ENCODE data around the gene INO80D. TPM values are rescaled to one million over a fixed set of nuclear protein-coding genes. Genes with fewer than 3 reads are reported as not detected.

Gene INO80D
- total RNA-seq, 1 experiment from 2014 or later = 20.2 TPM

GRCh38 chr2:206054952-206055351 lies 31.0 kb downstream of the INO80D start:
- Mint-ChIP-seq H3K27me3 (ENCODE audit: unreplicated experiment) (no peaks in the 10 kb centered on the region), H3K36me3 (ENCODE audit: insufficient read depth, unreplicated experiment) (peaks cover 14% of the 10 kb centered on the region), H3K9me3 (ENCODE audit: low read depth, unreplicated experiment) (no peaks in the 10 kb centered on the region), H3K27ac (ENCODE audit: unreplicated experiment) (no peak overlapping the region), H3K4me1 (ENCODE audit: low read depth, unreplicated experiment) (no peaks in the 10 kb centered on the region), H3K4me3 (ENCODE audit: low read depth, unreplicated experiment) (no peak overlapping the region)
- no peak for TF ChIP-seq CTCF (IDR thresholded peaks at IDR 0.05; ENCODE audit: unreplicated experiment)
- no TSS peak for BruUV-seq (replicated peaks)
- DNase-seq = no peak
- intact Hi-C loops (cut with micrococcal nuclease; ENCODE audit: unreplicated experiment) = no loop called here
- CTCF ChIA-PET = interaction anchor here (0.5 kb wide), 1 partner anchor 54 kb away, joined by 5 read pairs; no protein-coding TSS in a partner anchor

GRCh38 chr2:206051912-206052311 lies 34.1 kb downstream of the INO80D start:
- DNase-seq = no peak
- no peaks in the 10 kb centered on the region for H3K9me3 Mint-ChIP-seq (ENCODE audit: low read depth, unreplicated experiment)
- no TSS peak for BruUV-seq (replicated peaks)
- no peaks in the 10 kb centered on the region for H3K4me1 Mint-ChIP-seq (ENCODE audit: low read depth, unreplicated experiment)
- no peak for TF ChIP-seq CTCF (IDR thresholded peaks at IDR 0.05; ENCODE audit: unreplicated experiment)
- CTCF ChIA-PET = no interaction called here
- H3K4me3 Mint-ChIP-seq (ENCODE audit: low read depth, unreplicated experiment) = no peak overlapping the region
- no peak overlapping the region for H3K27ac Mint-ChIP-seq (ENCODE audit: unreplicated experiment)
- intact Hi-C loops (cut with micrococcal nuclease; ENCODE audit: unreplicated experiment) = no loop called here
- no peaks in the 10 kb centered on the region for H3K27me3 Mint-ChIP-seq (ENCODE audit: unreplicated experiment)
- H3K36me3 Mint-ChIP-seq (ENCODE audit: insufficient read depth, unreplicated experiment) = peaks cover 14% of the 10 kb centered on the region

DNA sequence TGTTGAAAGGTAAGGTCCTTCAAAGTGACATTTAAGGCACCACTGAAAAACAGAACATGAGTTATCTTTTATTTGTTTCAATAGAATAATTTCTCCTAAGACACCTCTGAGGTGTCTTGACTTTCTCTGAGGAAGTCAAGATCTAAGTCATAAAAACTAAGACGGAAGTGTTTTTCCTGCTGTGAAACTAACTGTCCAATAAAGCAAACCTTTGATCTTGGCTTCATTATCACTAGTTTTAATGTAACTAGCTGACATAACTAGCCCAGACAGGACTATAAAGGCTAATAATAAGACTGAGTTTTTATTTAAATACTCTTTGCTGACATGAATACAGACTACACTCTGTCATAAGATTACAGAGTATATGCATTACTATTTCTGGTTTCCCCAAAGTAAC lies 36.6 kb downstream of the INO80D start:
- Mint-ChIP-seq H3K36me3 (ENCODE audit: insufficient read depth, unreplicated experiment) (peaks cover 14% of the 10 kb centered on the region), H3K9me3 (ENCODE audit: low read depth, unreplicated experiment) (no peaks in the 10 kb centered on the region), H3K27ac (ENCODE audit: unreplicated experiment) (no peak overlapping the region), H3K27me3 (ENCODE audit: unreplicated experiment) (no peaks in the 10 kb centered on the region), H3K4me1 (ENCODE audit: low read depth, unreplicated experiment) (no peaks in the 10 kb centered on the region), H3K4me3 (ENCODE audit: low read depth, unreplicated experiment) (no peak overlapping the region)
- no peak for DNase-seq
- BruUV-seq (replicated peaks) = no TSS peak
- intact Hi-C loops (cut with micrococcal nuclease; ENCODE audit: unreplicated experiment) = no loop called here
- CTCF ChIA-PET = no interaction called here
- TF ChIP-seq CTCF (IDR thresholded peaks at IDR 0.05; ENCODE audit: unreplicated experiment) = no peak

DNA sequence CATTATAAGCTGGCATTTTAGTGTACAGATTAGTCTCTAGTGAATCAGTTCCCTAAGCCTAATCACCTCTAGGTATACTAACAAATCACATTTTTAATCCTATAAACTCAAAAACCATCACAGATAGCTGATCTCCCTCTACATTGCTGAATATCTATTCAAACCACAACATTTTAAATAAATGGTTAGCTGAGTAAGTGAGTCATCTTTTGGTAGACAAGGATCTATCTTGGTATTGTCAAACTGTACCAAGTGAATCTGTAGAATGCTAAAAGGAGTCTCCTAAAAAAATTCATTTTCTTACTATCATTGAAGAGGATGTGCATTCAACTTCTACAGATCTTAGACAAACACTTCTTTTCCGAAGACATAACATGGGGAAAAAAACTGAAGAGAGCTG lies 40.7 kb downstream of the INO80D start:
- no peak for TF ChIP-seq CTCF (IDR thresholded peaks at IDR 0.05; ENCODE audit: unreplicated experiment)
- Mint-ChIP-seq H3K27ac (ENCODE audit: unreplicated experiment) (no peak overlapping the region), H3K9me3 (ENCODE audit: low read depth, unreplicated experiment) (no peaks in the 10 kb centered on the region), H3K4me1 (ENCODE audit: low read depth, unreplicated experiment) (no peaks in the 10 kb centered on the region), H3K4me3 (ENCODE audit: low read depth, unreplicated experiment) (no peak overlapping the region), H3K27me3 (ENCODE audit: unreplicated experiment) (no peaks in the 10 kb centered on the region), H3K36me3 (ENCODE audit: insufficient read depth, unreplicated experiment) (peaks cover 14% of the 10 kb centered on the region)
- DNase-seq = no peak
- no TSS peak for BruUV-seq (replicated peaks)
- CTCF ChIA-PET = no interaction called here
- intact Hi-C loops (cut with micrococcal nuclease; ENCODE audit: unreplicated experiment) = no loop called here
